Keratinocyte (primary cell): ENCODE data around the gene OR10H5. TPM values are rescaled to one million over a fixed set of nuclear protein-coding genes. Genes with fewer than 3 reads are reported as not detected.
"Not testable (repeated sequence)": the region's sequence is repeated elsewhere in the genome, so short reads cannot be mapped to it uniquely, and the experiment has no call there.

Source experiments
- DNase-seq: peaks from one replicate; pipeline ENCODE4 v3.0.0-alpha.2; 2011; ENCODE audit warnings: low read depth, missing footprints, low spot score
- FAIRE-seq: peaks from 2 replicates; lab custom pipeline; 2011; peaks lifted over from hg19 to GRCh38; lab: Jason Lieb, UNC
- H2AFZ ChIP-seq: 2 replicates; pipeline ENCODE4 v1.6.0; 2012; ENCODE audit warnings: low read length, control low read depth, inconsistent platforms; ENCODE audit not compliant: control insufficient read depth
- H3K27ac ChIP-seq: 2 replicates; pipeline ENCODE4 v1.5.1; 2011; ENCODE audit warnings: low read length; ENCODE audit not compliant: control insufficient read depth, insufficient read depth
- H3K27me3 ChIP-seq: 3 replicates; pipeline ENCODE4 v1.6.0; 2011; ENCODE audit warnings: low read length; ENCODE audit not compliant: control insufficient read depth, insufficient read depth; ENCODE audit errors: extremely low read depth
- H3K36me3 ChIP-seq, 2 experiments: 2 replicates in 1 of 2; 3 replicates in 1 of 2; pipeline ENCODE4 v1.5.1; 2011; ENCODE audit warnings: low read length in 2 of 2, mild to moderate bottlenecking in 1 of 2; ENCODE audit not compliant: control insufficient read depth in 2 of 2, insufficient read depth in 2 of 2; ENCODE audit errors: extremely low read depth in 1 of 2
- H3K4me1 ChIP-seq: 3 replicates; pipeline ENCODE4 v1.5.1; 2011; ENCODE audit warnings: low read length; ENCODE audit not compliant: control insufficient read depth, insufficient read depth; ENCODE audit errors: extremely low read depth
- H3K4me2 ChIP-seq: 3 replicates; pipeline ENCODE4 v1.6.0; 2011; ENCODE audit warnings: low read depth, low read length; ENCODE audit not compliant: control insufficient read depth, insufficient read depth; ENCODE audit errors: extremely low read depth
- H3K4me3 ChIP-seq, 3 experiments: fragments of 200-600 bp in 1 of 3; sonication (generic) in 1 of 3; 2 replicates in 2 of 3; 3 replicates in 1 of 3; pipeline ENCODE4 v1.5.1; 2011 to 2016; ENCODE audit warnings: low read length in 3 of 3, mild to moderate bottlenecking in 3 of 3, control low read depth in 2 of 3, inconsistent platforms in 1 of 3, low read depth in 1 of 3, mixed read lengths in 1 of 3, mixed run types in 1 of 3, moderate library complexity in 1 of 3; ENCODE audit not compliant: control insufficient read depth in 2 of 3, insufficient read depth in 2 of 3; ENCODE audit errors: extremely low read depth in 1 of 3
- H3K79me2 ChIP-seq: 2 replicates; pipeline ENCODE4 v1.6.0; 2012; ENCODE audit warnings: low read length; ENCODE audit not compliant: control insufficient read depth, insufficient read depth
- H3K9ac ChIP-seq: 3 replicates; pipeline ENCODE4 v1.6.0; 2011; ENCODE audit warnings: low read length; ENCODE audit not compliant: control insufficient read depth, insufficient read depth; ENCODE audit errors: extremely low read depth
- H3K9me1 ChIP-seq: 3 replicates; pipeline ENCODE4 v1.6.0; 2011; ENCODE audit warnings: low read length; ENCODE audit not compliant: control insufficient read depth, insufficient read depth; ENCODE audit errors: extremely low read depth
- H3K9me3 ChIP-seq: 2 replicates; pipeline ENCODE4 v1.5.1; 2012; ENCODE audit warnings: low read depth, low read length; ENCODE audit not compliant: control insufficient read depth
- H4K20me1 ChIP-seq: 3 replicates; pipeline ENCODE4 v1.6.0; 2011; ENCODE audit warnings: low read length; ENCODE audit not compliant: control insufficient read depth, insufficient read depth; ENCODE audit errors: extremely low read depth
- EZH2 ChIP-seq: IDR thresholded peaks from one replicate; pipeline ENCODE4 v1.6.1; 2012; ENCODE audit warnings: inconsistent platforms, mild to moderate bottlenecking, low read length, moderate library complexity
- dilution Hi-C: fragments of 300-500 bp; cut with MboI; formaldehyde crosslinking; loops from one replicate; pipeline ENCODE4 v1.7.0; 2020; ENCODE audit warnings: low sequenced_read_pairs; ENCODE audit not compliant: extremely low pct_ligation_motif_present
- polyA plus RNA-seq, 5 experiments: library from polyadenylated mRNA; depleted of rRNA in 3 of 5; stranded (reverse) in 3 of 5; stranded (forward) in 1 of 5; unstranded in 1 of 5; fragments of >200 nt; gene quantifications; 1 replicate in 1 of 5; 2 replicates in 3 of 5; 3 replicates in 1 of 5; pipeline versions ENCODE4 v1.2.1 to v1.2.3, GENCODE V29; 2011 to 2012; ENCODE audit warnings: missing spikeins in 2 of 5, low read depth in 1 of 5, low replicate concordance in 1 of 5
- TF ChIP-seq, protein P1 (sequence below), 3 experiments: IDR thresholded peaks in 1 of 3; conservative IDR thresholded peaks in 1 of 3; optimal IDR thresholded peaks in 1 of 3; 2 replicates in 2 of 3; 3 replicates in 1 of 3; pipeline versions ENCODE3 to v1.5.1; 2011; ENCODE audit warnings: low read length in 3 of 3, mild to moderate bottlenecking in 3 of 3, moderate library complexity in 2 of 3, control low read depth in 1 of 3, inconsistent platforms in 1 of 3; ENCODE audit not compliant: insufficient read depth in 2 of 3; ENCODE audit errors: extremely low read depth in 1 of 3

The OR10H5 gene
- polyA plus RNA-seq, 1 donor (not counting 4 experiments of a cell fraction or from before 2014, with no cell fraction given): not detected

DNA sequence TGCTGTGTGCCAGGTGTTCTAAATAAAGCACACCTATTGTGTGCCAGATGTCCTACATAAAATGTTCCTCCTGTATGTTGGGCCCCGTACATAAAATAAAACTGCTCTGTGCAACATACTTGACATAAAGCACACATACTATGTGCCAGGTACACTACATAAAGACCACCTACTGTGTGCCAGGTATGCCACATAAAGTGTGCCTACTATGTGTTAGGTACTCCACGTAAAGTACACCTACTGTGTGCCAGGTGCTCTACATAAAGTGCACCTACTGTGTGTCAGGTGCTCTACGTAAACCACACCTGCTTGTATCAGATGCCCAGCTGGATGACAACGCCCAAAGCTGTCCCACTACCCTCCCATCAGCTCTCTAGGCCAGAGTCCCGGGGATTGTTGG is 5.8 kb upstream of the OR10H5 start:
- no peak overlapping the region for H2AFZ ChIP-seq
- no peaks in the 10 kb centered on the region for H3K27me3 ChIP-seq
- no peaks in the 10 kb centered on the region for H4K20me1 ChIP-seq
- no peak overlapping the region for H3K4me3 ChIP-seq
- H3K27ac ChIP-seq: no peak overlapping the region
- no peaks in the 10 kb centered on the region for H3K4me1 ChIP-seq
- FAIRE-seq (no peak), DNase-seq (no peak)
- H3K9me1 ChIP-seq: no peaks in the 10 kb centered on the region
- H3K36me3 ChIP-seq: no peaks in the 10 kb centered on the region
- H3K79me2 ChIP-seq: no peaks in the 10 kb centered on the region
- no peaks in the 10 kb centered on the region for H3K9me3 ChIP-seq
- no peak overlapping the region for H3K9ac ChIP-seq
- no peak overlapping the region for H3K4me2 ChIP-seq
- dilution Hi-C loops: no loop called here
- TF ChIP-seq EZH2: no peak
- TF ChIP-seq, protein P1, sequence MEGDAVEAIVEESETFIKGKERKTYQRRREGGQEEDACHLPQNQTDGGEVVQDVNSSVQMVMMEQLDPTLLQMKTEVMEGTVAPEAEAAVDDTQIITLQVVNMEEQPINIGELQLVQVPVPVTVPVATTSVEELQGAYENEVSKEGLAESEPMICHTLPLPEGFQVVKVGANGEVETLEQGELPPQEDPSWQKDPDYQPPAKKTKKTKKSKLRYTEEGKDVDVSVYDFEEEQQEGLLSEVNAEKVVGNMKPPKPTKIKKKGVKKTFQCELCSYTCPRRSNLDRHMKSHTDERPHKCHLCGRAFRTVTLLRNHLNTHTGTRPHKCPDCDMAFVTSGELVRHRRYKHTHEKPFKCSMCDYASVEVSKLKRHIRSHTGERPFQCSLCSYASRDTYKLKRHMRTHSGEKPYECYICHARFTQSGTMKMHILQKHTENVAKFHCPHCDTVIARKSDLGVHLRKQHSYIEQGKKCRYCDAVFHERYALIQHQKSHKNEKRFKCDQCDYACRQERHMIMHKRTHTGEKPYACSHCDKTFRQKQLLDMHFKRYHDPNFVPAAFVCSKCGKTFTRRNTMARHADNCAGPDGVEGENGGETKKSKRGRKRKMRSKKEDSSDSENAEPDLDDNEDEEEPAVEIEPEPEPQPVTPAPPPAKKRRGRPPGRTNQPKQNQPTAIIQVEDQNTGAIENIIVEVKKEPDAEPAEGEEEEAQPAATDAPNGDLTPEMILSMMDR (optimal IDR thresholded peaks at IDR 0.05 in 1 of 3, IDR thresholded peaks at IDR 0.05 in 1 of 3, conservative IDR thresholded peaks at IDR 0.05 in 1 of 3; ENCODE audit: extremely low read depth in 1 of 3, insufficient read depth in 2 of 3, low read length in 3 of 3): no peak

DNA sequence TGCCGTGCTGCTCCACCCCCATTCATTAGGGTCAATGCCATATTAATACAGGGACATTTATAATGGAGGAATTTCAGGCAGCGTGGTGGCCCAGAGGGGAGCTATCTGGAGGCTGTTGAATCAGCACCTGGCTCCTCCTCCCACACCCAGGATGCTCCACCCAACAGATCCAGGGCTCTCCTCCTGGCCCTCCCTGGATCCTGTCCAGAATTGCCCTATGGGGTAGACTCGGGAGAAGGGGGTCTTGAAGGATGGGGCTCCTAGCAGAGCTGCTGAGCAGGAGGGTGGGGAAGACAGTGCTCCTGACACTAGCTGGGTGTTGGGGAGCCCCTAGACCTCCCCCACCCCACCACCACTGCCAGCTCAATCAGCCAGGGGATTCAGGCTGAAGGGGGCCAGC is 5.2 kb upstream of the OR10H5 start:
- no peaks in the 10 kb centered on the region for H3K36me3 ChIP-seq
- no peak overlapping the region for H3K27ac ChIP-seq
- H3K4me2 ChIP-seq: no peak overlapping the region
- dilution Hi-C loops: no loop called here
- FAIRE-seq: no peak
- H3K9me3 ChIP-seq: no peaks in the 10 kb centered on the region
- no peak overlapping the region for H3K9ac ChIP-seq
- TF ChIP-seq, protein P1 (optimal IDR thresholded peaks at IDR 0.05 in 1 of 3, IDR thresholded peaks at IDR 0.05 in 1 of 3, conservative IDR thresholded peaks at IDR 0.05 in 1 of 3; ENCODE audit: extremely low read depth in 1 of 3, insufficient read depth in 2 of 3, low read length in 3 of 3): no peak
- TF ChIP-seq EZH2: no peak
- no peaks in the 10 kb centered on the region for H4K20me1 ChIP-seq
- no peaks in the 10 kb centered on the region for H3K27me3 ChIP-seq
- H3K9me1 ChIP-seq: no peaks in the 10 kb centered on the region
- H3K79me2 ChIP-seq: no peaks in the 10 kb centered on the region
- no peak overlapping the region for H2AFZ ChIP-seq
- H3K4me3 ChIP-seq: no peak overlapping the region
- no peak for DNase-seq
- no peaks in the 10 kb centered on the region for H3K4me1 ChIP-seq

DNA sequence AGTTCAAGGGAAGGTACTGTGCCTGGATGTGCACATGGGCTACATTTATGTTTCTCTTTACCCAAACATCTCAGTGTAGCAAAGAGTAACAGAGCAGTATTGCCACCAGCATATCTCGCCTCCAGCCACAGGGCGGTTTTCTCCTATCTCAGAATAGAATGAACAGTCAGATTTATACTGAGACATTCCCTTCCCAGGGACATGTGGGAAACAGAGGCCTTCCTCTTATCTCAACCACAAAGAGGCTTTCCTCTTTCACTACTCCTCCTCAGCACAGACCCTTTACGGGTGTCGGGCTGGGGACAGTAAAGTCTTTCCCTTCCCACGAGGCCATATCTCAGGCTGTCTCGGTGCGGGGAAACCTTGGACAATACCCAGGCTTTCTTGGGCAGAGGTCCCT is 4.6 kb upstream of the OR10H5 start:
- H3K9me3 ChIP-seq, FAIRE-seq, H3K4me2 ChIP-seq, dilution Hi-C loops, H4K20me1 ChIP-seq, H3K27me3 ChIP-seq, H3K27ac ChIP-seq, H3K79me2 ChIP-seq, DNase-seq, H3K4me3 ChIP-seq, H2AFZ ChIP-seq, H3K9me1 ChIP-seq, H3K9ac ChIP-seq, H3K36me3 ChIP-seq, H3K4me1 ChIP-seq: not testable (repeated sequence)
